Trophoblast cell (in vitro differentiated cells and primary cell): Measurements from ENCODE around the gene EVPL.
A peak's percentile ranks its signal among the peaks of the same experiment; 100 is the strongest.

Source experiments
- DNase-seq, 2 donors: peaks; one replicate each; pipeline ENCODE4 v3.0.0-alpha.2; 2016
- H2AFZ ChIP-seq: 2 replicates; pipeline ENCODE4 v1.6.1; 2013; ENCODE audit warnings: low read length, moderate library complexity, mild to moderate bottlenecking; ENCODE audit not compliant: insufficient read depth, poor library complexity
- H2AK5ac ChIP-seq: 2 replicates; pipeline ENCODE4 v1.6.1; 2013; ENCODE audit warnings: mild to moderate bottlenecking, low read length
- H2BK120ac ChIP-seq: 2 replicates; pipeline ENCODE4 v1.6.1; 2013; ENCODE audit warnings: low read length, mild to moderate bottlenecking, moderate library complexity; ENCODE audit not compliant: insufficient read depth, poor library complexity
- H2BK12ac ChIP-seq: 2 replicates; pipeline ENCODE4 v1.6.1; 2013; ENCODE audit warnings: mild to moderate bottlenecking, low read length, moderate library complexity
- H2BK5ac ChIP-seq: 2 replicates; pipeline ENCODE4 v1.6.1; 2013; ENCODE audit warnings: low read length, low read depth, moderate library complexity, mild to moderate bottlenecking; ENCODE audit not compliant: poor library complexity
- H3K14ac ChIP-seq: 2 replicates; pipeline ENCODE4 v1.6.1; 2013; ENCODE audit warnings: mild to moderate bottlenecking, low read length
- H3K18ac ChIP-seq: 2 replicates; pipeline ENCODE4 v1.6.1; 2013; ENCODE audit warnings: mild to moderate bottlenecking, low read length
- H3K23ac ChIP-seq: 2 replicates; pipeline ENCODE4 v1.6.1; 2013; ENCODE audit warnings: low read length
- H3K27ac ChIP-seq: 2 replicates; pipeline ENCODE4 v1.5.1; 2013; ENCODE audit warnings: low read depth, mild to moderate bottlenecking, inconsistent platforms, low read length, moderate library complexity
- H3K27me3 ChIP-seq: 2 replicates; pipeline ENCODE4 v1.6.1; 2013; ENCODE audit warnings: inconsistent platforms, mild to moderate bottlenecking, low read length, moderate library complexity; ENCODE audit not compliant: insufficient read depth
- H3K36me3 ChIP-seq, 2 experiments: 1 replicate in 1 of 2; 2 replicates in 1 of 2; pipeline ENCODE4 v1.6.1; 2013; ENCODE audit warnings: low read length in 2 of 2, mild to moderate bottlenecking in 2 of 2, moderate library complexity in 1 of 2; ENCODE audit not compliant: insufficient read depth in 2 of 2, control insufficient read depth in 1 of 2
- H3K4ac ChIP-seq: 2 replicates; pipeline ENCODE4 v1.6.1; 2013; ENCODE audit warnings: low read depth, mild to moderate bottlenecking, low read length, moderate library complexity
- H3K4me1 ChIP-seq, 2 experiments: 1 replicate in 1 of 2; 2 replicates in 1 of 2; pipeline ENCODE4 v1.6.1; 2013; ENCODE audit warnings: low read length in 2 of 2, mild to moderate bottlenecking in 2 of 2, moderate library complexity in 1 of 2; ENCODE audit not compliant: insufficient read depth in 2 of 2, control insufficient read depth in 1 of 2
- H3K4me2 ChIP-seq: 2 replicates; pipeline ENCODE4 v1.6.1; 2013; ENCODE audit warnings: inconsistent platforms, mild to moderate bottlenecking, low read length, moderate library complexity
- H3K4me3 ChIP-seq: 2 replicates; pipeline ENCODE4 v1.5.1; 2013; ENCODE audit warnings: mild to moderate bottlenecking, low read depth, low read length, inconsistent platforms
- H3K79me1 ChIP-seq: one replicate; pipeline ENCODE4 v1.6.1; 2013; ENCODE audit warnings: low read length
- H3K79me2 ChIP-seq: 2 replicates; pipeline ENCODE4 v1.6.1; 2013; ENCODE audit warnings: low read length, mild to moderate bottlenecking; ENCODE audit not compliant: control insufficient read depth, insufficient read depth, poor library complexity
- H3K9ac ChIP-seq: 2 replicates; pipeline ENCODE4 v1.6.1; 2013; ENCODE audit warnings: mild to moderate bottlenecking, low read length
- H3K9me3 ChIP-seq: 2 replicates; pipeline ENCODE4 v1.6.1; 2013; ENCODE audit warnings: low read depth, mild to moderate bottlenecking, control low read depth, inconsistent platforms, low read length; ENCODE audit not compliant: insufficient read depth
- H4K12ac ChIP-seq: 2 replicates; pipeline ENCODE4 v1.6.1; 2013; ENCODE audit warnings: low read depth, mild to moderate bottlenecking, low read length, moderate library complexity
- H4K8ac ChIP-seq: 2 replicates; pipeline ENCODE4 v1.6.1; 2013; ENCODE audit warnings: low read depth, mild to moderate bottlenecking, low read length, moderate library complexity
- H4K91ac ChIP-seq: one replicate; pipeline ENCODE4 v1.6.1; 2013; ENCODE audit warnings: low read depth, mild to moderate bottlenecking, low read length, moderate library complexity
- whole genome bisulfite sequencing: extraction: QIAGEN DNeasy Blood & Tissue Kit; methylation state at CpG from one replicate; pipeline ENCODE4 v1.1.7; 2013; ENCODE audit warnings: missing lambda C conversion rate; ENCODE audit not compliant: insufficient read length, insufficient coverage; ENCODE audit errors: extremely low coverage; 5-methylcytosine and 5-hydroxymethylcytosine counted together

EVPL gene

DNA sequence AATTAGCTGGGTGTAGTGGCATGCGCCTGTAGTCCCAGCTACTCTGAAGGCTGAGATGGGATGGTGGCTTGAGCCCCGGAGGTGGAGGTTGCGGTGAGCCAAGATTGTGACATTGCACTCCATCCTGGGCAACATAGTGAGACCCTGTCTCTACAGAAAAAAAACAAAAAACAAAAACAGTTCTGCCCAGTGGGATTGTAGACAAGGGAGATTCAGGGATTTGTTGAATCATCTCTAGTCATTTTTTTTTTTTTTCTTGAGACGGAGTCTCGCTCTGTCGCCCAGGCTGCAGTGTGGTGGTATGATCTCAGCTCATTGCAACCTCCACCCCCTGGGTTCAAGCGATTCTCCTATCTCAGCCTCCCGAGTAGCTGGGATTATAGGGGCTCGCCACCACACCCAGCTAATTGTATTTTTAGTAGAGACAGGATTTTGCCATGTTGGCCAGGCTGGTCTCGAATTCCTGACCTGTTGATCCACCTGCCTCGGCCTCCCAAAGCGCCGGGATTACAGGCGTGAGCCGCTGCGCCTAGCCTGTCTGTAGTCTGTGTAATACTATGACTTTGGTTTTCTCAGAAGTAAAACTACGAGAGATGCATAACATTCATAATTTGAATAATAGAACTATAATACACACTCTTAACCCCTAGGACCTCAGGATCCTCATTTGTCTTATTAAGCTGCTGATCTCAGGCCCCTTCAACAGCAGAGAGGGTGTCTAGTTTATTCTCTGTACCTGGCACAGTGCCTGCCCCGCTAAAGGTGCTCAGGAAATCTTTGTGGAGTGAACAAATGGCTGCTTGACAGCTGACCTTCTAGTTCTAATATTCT, 46.7 kb downstream of the EVPL start:
- Histone ChIP-seq H3K79me1 (peaks cover 30% of the 10 kb centered on the region), H3K4me3 (peak overlapping the region; percentile 67), H4K12ac (peak overlapping the region; percentile 43), H3K4ac (peak overlapping the region; percentile 90), H3K27ac (peak overlapping the region; percentile 100), H3K9me3 (no peaks in the 10 kb centered on the region), H3K4me1 (peaks cover 22 to 26% of the 10 kb centered on the region in 2 experiments), H3K14ac (peak overlapping the region; percentile 99), H4K91ac (peak overlapping the region; percentile 98), H3K27me3 (no peaks in the 10 kb centered on the region), H3K79me2 (peaks cover 23% of the 10 kb centered on the region), H2BK120ac (peak overlapping the region; percentile 96), H3K18ac (peak overlapping the region; percentile 97), H4K8ac (peak overlapping the region; percentile 97), H3K4me2 (peak overlapping the region; percentile 72), H2BK12ac (peak overlapping the region; percentile 82), H3K36me3 (peaks cover 0 to 2% of the 10 kb centered on the region in 2 experiments), H2AK5ac (peak overlapping the region; percentile 94), H2AFZ (no peak overlapping the region), H3K9ac (no peak overlapping the region), H3K23ac (no peak overlapping the region), H2BK5ac (peak overlapping the region; percentile 99)
- peak; percentile 62 to 67 for DNase-seq
- WGBS, result no CpG with 5 or more reads among the region's 18 CpGs

GRCh38 chr17:75979705-75980187, 47.4 kb downstream of the EVPL start:
- no peaks in the 10 kb centered on the region for H3K9me3 ChIP-seq
- peak overlapping the region; percentile 99 for H2BK5ac ChIP-seq
- H3K79me1 ChIP-seq, result peaks cover 30% of the 10 kb centered on the region
- H3K4me3 ChIP-seq, result peak overlapping the region; percentile 67
- H3K23ac ChIP-seq, result no peak overlapping the region
- H3K4me1 ChIP-seq, result peaks cover 22 to 26% of the 10 kb centered on the region in 2 experiments
- H3K27ac ChIP-seq, result peak overlapping the region; percentile 100
- peak overlapping the region; percentile 61 for H3K9ac ChIP-seq
- peak overlapping the region; percentile 97 for H3K18ac ChIP-seq
- H3K4ac ChIP-seq, result peak overlapping the region; percentile 82
- H3K14ac ChIP-seq, result peak overlapping the region; percentile 99
- H3K79me2 ChIP-seq, result peaks cover 23% of the 10 kb centered on the region
- H2AFZ ChIP-seq, result peak overlapping the region; percentile 71
- H2BK120ac ChIP-seq, result peak overlapping the region; percentile 96
- peak overlapping the region; percentile 98 for H4K91ac ChIP-seq
- peak overlapping the region; percentile 43 for H4K12ac ChIP-seq
- H2AK5ac ChIP-seq, result peak overlapping the region; percentile 94
- WGBS, result no CpG with 5 or more reads among the region's 19 CpGs
- no peaks in the 10 kb centered on the region for H3K27me3 ChIP-seq
- H3K4me2 ChIP-seq, result peak overlapping the region; percentile 72
- peak overlapping the region; percentile 97 for H4K8ac ChIP-seq
- peak overlapping the region; percentile 52 for H2BK12ac ChIP-seq
- DNase-seq, result peak; percentile 93 to 95
- H3K36me3 ChIP-seq, result peaks cover 0 to 2% of the 10 kb centered on the region in 2 experiments

GRCh38 chr17:75978938-75979704, 48.0 kb downstream of the EVPL start, which contains the start of the genes ACOX1 and TEN1:
Gene ACOX1 (minus strand): TSS chr17:75979166. CDS start chr17:75979073, 93 bp downstream.
Gene TEN1 (plus strand): TSS chr17:75979240. CDS start chr17:75986193, 6,953 bp downstream.
- Histone ChIP-seq H4K12ac (peak within 1 kb of the TSS; percentile 84), H2AK5ac (peak within 1 kb of the TSS; percentile 94), H3K9ac (peak within 1 kb of the TSS; percentile 93), H3K9me3 (no peaks in the 10 kb centered on the region), H3K14ac (peak within 1 kb of the TSS; percentile 99), H3K4me3 (peak within 1 kb of the TSS; percentile 90), H4K91ac (peak within 1 kb of the TSS; percentile 98), H3K79me2 (peaks cover 23% of the 10 kb centered on the region), H2BK5ac (peak within 1 kb of the TSS; percentile 99), H2BK12ac (peak within 1 kb of the TSS; percentile 52), H3K4me1 (peaks cover 22 to 26% of the 10 kb centered on the region in 2 experiments), H3K4ac (peak within 1 kb of the TSS; percentile 82), H3K23ac (no peak within 1 kb of the TSS), H3K18ac (peak within 1 kb of the TSS; percentile 97), H3K27ac (peak within 1 kb of the TSS; percentile 100), H4K8ac (peak within 1 kb of the TSS; percentile 99), H3K36me3 (peaks cover 1 to 4% of the 10 kb centered on the region in 2 experiments), H2BK120ac (peak within 1 kb of the TSS; percentile 98), H2AFZ (peak within 1 kb of the TSS; percentile 87), H3K79me1 (peaks cover 30% of the 10 kb centered on the region), H3K4me2 (peak within 1 kb of the TSS; percentile 80), H3K27me3 (no peaks in the 10 kb centered on the region)
- no CpG with 5 or more reads among the region's 72 CpGs for WGBS
- peak; percentile 95 to 97 for DNase-seq
